ENCODE data around the gene CBY2.

CBY2 gene

GRCh38 chr13:45702088-45702487, at the start of gene CBY2:
Gene CBY2 (plus strand): TSS chr13:45702320. CDS start chr13:45702391, 71 bp downstream.
- TF ChIP-seq EP300 (IDR thresholded peaks at IDR 0.05; ENCODE audit: borderline replicate concordance) = no peak
- no peak for TF ChIP-seq YY1 (IDR thresholded peaks at IDR 0.05; ENCODE audit: low read depth)
- no peak for TF ChIP-seq MAX (IDR thresholded peaks at IDR 0.05)
- TF ChIP-seq CEBPB (IDR thresholded peaks at IDR 0.05) = no peak
- TF ChIP-seq ZBTB7A (IDR thresholded peaks at IDR 0.05; ENCODE audit: low read depth) = no peak
- no peak for TF ChIP-seq EGR1 (IDR thresholded peaks at IDR 0.05)
- TF ChIP-seq TAF1 (IDR thresholded peaks at IDR 0.05; ENCODE audit: low read depth) = no peak
- no peak for TF ChIP-seq TCF12 (IDR thresholded peaks at IDR 0.05; ENCODE audit: low read depth)
- TF ChIP-seq TEAD4 (IDR thresholded peaks at IDR 0.05) = no peak
- no peak for TF ChIP-seq FOXM1 (IDR thresholded peaks at IDR 0.05; ENCODE audit: borderline replicate concordance, low read depth)
- TF ChIP-seq CREB1 (IDR thresholded peaks at IDR 0.05; ENCODE audit: low read depth) = no peak
- no peak for TF ChIP-seq NFIC (IDR thresholded peaks at IDR 0.05)

GRCh38 chr13:45654633-45655349, 47.3 kb upstream of the CBY2 start:
- no peak for TF ChIP-seq ZBTB7A (IDR thresholded peaks at IDR 0.05; ENCODE audit: low read depth)
- TF ChIP-seq RAD21 (IDR thresholded peaks at IDR 0.05; ENCODE audit: low read depth) = no peak
- no peak for TF ChIP-seq TEAD4 (IDR thresholded peaks at IDR 0.05)
- TF ChIP-seq CEBPB (IDR thresholded peaks at IDR 0.05) = no peak
- TF ChIP-seq USF1 (IDR thresholded peaks at IDR 0.05) = no peak
- no peak for TF ChIP-seq FOXM1 (IDR thresholded peaks at IDR 0.05; ENCODE audit: borderline replicate concordance, low read depth)
- no peak for TF ChIP-seq TAF1 (IDR thresholded peaks at IDR 0.05; ENCODE audit: low read depth)
- TF ChIP-seq REST (IDR thresholded peaks at IDR 0.05; ENCODE audit: low read depth) = no peak
- no peak for TF ChIP-seq YY1 (IDR thresholded peaks at IDR 0.05; ENCODE audit: low read depth)
- no peak for TF ChIP-seq EGR1 (IDR thresholded peaks at IDR 0.05)
- TF ChIP-seq NFIC (IDR thresholded peaks at IDR 0.05) = no peak
- TF ChIP-seq MAX (IDR thresholded peaks at IDR 0.05) = no peak
- no peak for TF ChIP-seq TCF12 (IDR thresholded peaks at IDR 0.05; ENCODE audit: low read depth)

GRCh38 chr13:45658586-45659235, 43.4 kb upstream of the CBY2 start:
- no peak for TF ChIP-seq EP300 (IDR thresholded peaks at IDR 0.05; ENCODE audit: borderline replicate concordance)

GRCh38 chr13:45659536-45659935, 42.6 kb upstream of the CBY2 start:
- TF ChIP-seq TEAD4 (IDR thresholded peaks at IDR 0.05) (no peak), NFIC (IDR thresholded peaks at IDR 0.05) (no peak), FOXM1 (IDR thresholded peaks at IDR 0.05; ENCODE audit: borderline replicate concordance, low read depth) (no peak), TAF1 (IDR thresholded peaks at IDR 0.05; ENCODE audit: low read depth) (no peak), ZBTB7A (IDR thresholded peaks at IDR 0.05; ENCODE audit: low read depth) (no peak), YY1 (IDR thresholded peaks at IDR 0.05; ENCODE audit: low read depth) (no peak), CREB1 (IDR thresholded peaks at IDR 0.05; ENCODE audit: low read depth) (no peak), MAX (IDR thresholded peaks at IDR 0.05) (no peak), EP300 (IDR thresholded peaks at IDR 0.05; ENCODE audit: borderline replicate concordance) (no peak), REST (IDR thresholded peaks at IDR 0.05; ENCODE audit: low read depth) (no peak), RAD21 (IDR thresholded peaks at IDR 0.05; ENCODE audit: low read depth) (no peak), CEBPB (IDR thresholded peaks at IDR 0.05) (no peak), EGR1 (IDR thresholded peaks at IDR 0.05) (no peak), USF1 (IDR thresholded peaks at IDR 0.05) (no peak)

- TF ChIP-seq REST (IDR thresholded peaks at IDR 0.05; ENCODE audit: low read depth) (no peak), TEAD4 (IDR thresholded peaks at IDR 0.05) (no peak), EGR1 (IDR thresholded peaks at IDR 0.05) (no peak), USF1 (IDR thresholded peaks at IDR 0.05) (no peak), YY1 (IDR thresholded peaks at IDR 0.05; ENCODE audit: low read depth) (no peak), CREB1 (IDR thresholded peaks at IDR 0.05; ENCODE audit: low read depth) (no peak), TAF1 (IDR thresholded peaks at IDR 0.05; ENCODE audit: low read depth) (no peak), TCF12 (IDR thresholded peaks at IDR 0.05; ENCODE audit: low read depth) (no peak), EP300 (IDR thresholded peaks at IDR 0.05; ENCODE audit: borderline replicate concordance) (no peak), ZBTB7A (IDR thresholded peaks at IDR 0.05; ENCODE audit: low read depth) (no peak), NFIC (IDR thresholded peaks at IDR 0.05) (no peak), RAD21 (IDR thresholded peaks at IDR 0.05; ENCODE audit: low read depth) (no peak), FOXM1 (IDR thresholded peaks at IDR 0.05; ENCODE audit: borderline replicate concordance, low read depth) (no peak), MAX (IDR thresholded peaks at IDR 0.05) (no peak), CEBPB (IDR thresholded peaks at IDR 0.05) (no peak)
Observed at GRCh38 chr13:45662162-45662561, 40.0 kb upstream of the CBY2 start.

Measured in Ishikawa (cell line).